ENCODE measurements around the gene SNRPN. TPM values are rescaled to one million over a fixed set of nuclear protein-coding genes. Genes with fewer than 3 reads are reported as not detected.
"Not testable (repeated sequence)": the region's sequence is repeated elsewhere in the genome, so short reads cannot be mapped to it uniquely, and the experiment has no call there.

Gene SNRPN
- total RNA-seq, 4 donors from 2014 or later, result 18.5 to 75.6 (median 39.6) TPM

GRCh38 chr15:24962880-24963279 lies 8.1 kb downstream of the SNRPN start:
- Histone ChIP-seq H3K27ac (no peak overlapping the region), H3K9me3 (peaks cover 0 to 15% of the 10 kb centered on the region in 2 donors), H3K4me3 (no peak overlapping the region), H3K27me3 (no peaks in the 10 kb centered on the region), H3K36me3 (peaks cover 0 to 36% (median 9%) of the 10 kb centered on the region in 4 donors), H3K4me1 (no peaks in the 10 kb centered on the region)
- in situ Hi-C loops (cut with MboI; ENCODE audit: low pct_ligation_motif_present in 1 of 4, low pct_unique_long_range_greater_than_20kb in 1 of 4, low sequenced_read_pairs in 3 of 4), result loop anchor here in 1 of 4 donors (25.0 kb wide), 2 partner anchors 99 to 474 kb away; partner anchors contain the start of gene UBE3A
- WGBS, 2 donors (ENCODE audit: low coverage in 1 of 2), result 99 to 100% methylated on average over 4 of the region's 4 CpGs
- TF ChIP-seq POLR2A (IDR thresholded peaks at IDR 0.05) (no peak), EP300 (IDR thresholded peaks at IDR 0.05; ENCODE audit: low read depth) (no peak), POLR2AphosphoS5 (IDR thresholded peaks at IDR 0.05) (no peak)
- no peak for DNase-seq
- intact Hi-C loops (cut with DNase I; ENCODE audit: low total_unique reads), result no loop called here

GRCh38 chr15:24966364-24967103 lies 11.7 kb downstream of the SNRPN start:
- no peaks in the 10 kb centered on the region for H3K27me3 ChIP-seq
- no peak for TF ChIP-seq CTCF (IDR thresholded peaks at IDR 0.05)
- TF ChIP-seq POLR2A (IDR thresholded peaks at IDR 0.05), result no peak
- TF ChIP-seq EP300 (IDR thresholded peaks at IDR 0.05; ENCODE audit: low read depth), result no peak
- TF ChIP-seq POLR2AphosphoS5 (IDR thresholded peaks at IDR 0.05), result no peak
- in situ Hi-C loops (cut with MboI; ENCODE audit: low pct_ligation_motif_present in 1 of 4, low pct_unique_long_range_greater_than_20kb in 1 of 4, low sequenced_read_pairs in 3 of 4), result loop anchor here in 1 of 4 donors (25.0 kb wide), 2 partner anchors 96 to 471 kb away; partner anchors contain the start of gene UBE3A
- no peak overlapping the region for H3K4me3 ChIP-seq
- H3K36me3 ChIP-seq, result peaks cover 0 to 59% (median 14%) of the 10 kb centered on the region in 4 donors
- 71 to 93% methylated on average over 2 to 4 of the region's 4 CpGs for WGBS, 2 donors (ENCODE audit: low coverage in 1 of 2)
- H3K9me3 ChIP-seq, result peaks cover 10 to 11% of the 10 kb centered on the region in 2 donors
- no peak for DNase-seq
- no peaks in the 10 kb centered on the region for H3K4me1 ChIP-seq
- intact Hi-C loops (cut with DNase I; ENCODE audit: low total_unique reads), result no loop called here
- H3K27ac ChIP-seq, result no peak overlapping the region

- WGBS, 2 donors (ENCODE audit: low coverage in 1 of 2), result 38 to 85% methylated on average over 1 to 3 of the region's 3 CpGs
- TF ChIP-seq CTCF (IDR thresholded peaks at IDR 0.05) (no peak), EP300 (IDR thresholded peaks at IDR 0.05; ENCODE audit: low read depth) (no peak), POLR2AphosphoS5 (IDR thresholded peaks at IDR 0.05) (no peak), POLR2A (IDR thresholded peaks at IDR 0.05) (no peak)
- in situ Hi-C loops (cut with MboI; ENCODE audit: low pct_ligation_motif_present in 1 of 4, low pct_unique_long_range_greater_than_20kb in 1 of 4, low sequenced_read_pairs in 3 of 4) (loop anchor here in 1 of 4 donors (25.0 kb wide), 2 partner anchors 91 to 466 kb away; partner anchors contain the start of gene UBE3A), intact Hi-C loops (cut with DNase I; ENCODE audit: low total_unique reads) (loop anchor here (10.0 kb wide), 1 partner anchor 54 kb away; no protein-coding TSS in a partner anchor)
- H3K4me3 ChIP-seq, result no peak overlapping the region
- H3K36me3 ChIP-seq, result peaks cover 0 to 49% (median 13%) of the 10 kb centered on the region in 4 donors
- no peaks in the 10 kb centered on the region for H3K4me1 ChIP-seq
- no peaks in the 10 kb centered on the region for H3K27me3 ChIP-seq
- no peak for DNase-seq
- H3K27ac ChIP-seq, result no peak overlapping the region
- H3K9me3 ChIP-seq, result peaks cover 11 to 26% of the 10 kb centered on the region in 2 donors
Measured at GRCh38 chr15:24971052-24971451, 16.3 kb downstream of the SNRPN start.

GRCh38 chr15:24971772-24972171 lies 17.0 kb downstream of the SNRPN start:
- DNase-seq, result no peak
- no peak overlapping the region for H3K4me3 ChIP-seq
- 87 to 95% methylated on average over 8 of the region's 8 CpGs for WGBS, 2 donors (ENCODE audit: low coverage in 1 of 2)
- no peak overlapping the region for H3K27ac ChIP-seq
- intact Hi-C loops (cut with DNase I; ENCODE audit: low total_unique reads), result loop anchor here (10.0 kb wide), 1 partner anchor 53 kb away; no protein-coding TSS in a partner anchor
- H3K4me1 ChIP-seq, result no peaks in the 10 kb centered on the region
- TF ChIP-seq CTCF (IDR thresholded peaks at IDR 0.05) (no peak), POLR2AphosphoS5 (IDR thresholded peaks at IDR 0.05) (no peak), EP300 (IDR thresholded peaks at IDR 0.05; ENCODE audit: low read depth) (no peak), POLR2A (IDR thresholded peaks at IDR 0.05) (no peak)
- peaks cover 11 to 26% of the 10 kb centered on the region in 2 donors for H3K9me3 ChIP-seq
- peaks cover 0 to 46% (median 13%) of the 10 kb centered on the region in 4 donors for H3K36me3 ChIP-seq
- in situ Hi-C loops (cut with MboI; ENCODE audit: low pct_ligation_motif_present in 1 of 4, low pct_unique_long_range_greater_than_20kb in 1 of 4, low sequenced_read_pairs in 3 of 4), result loop anchor here in 1 of 4 donors (25.0 kb wide), 2 partner anchors 91 to 466 kb away; partner anchors contain the start of gene UBE3A
- H3K27me3 ChIP-seq, result no peaks in the 10 kb centered on the region

DNA sequence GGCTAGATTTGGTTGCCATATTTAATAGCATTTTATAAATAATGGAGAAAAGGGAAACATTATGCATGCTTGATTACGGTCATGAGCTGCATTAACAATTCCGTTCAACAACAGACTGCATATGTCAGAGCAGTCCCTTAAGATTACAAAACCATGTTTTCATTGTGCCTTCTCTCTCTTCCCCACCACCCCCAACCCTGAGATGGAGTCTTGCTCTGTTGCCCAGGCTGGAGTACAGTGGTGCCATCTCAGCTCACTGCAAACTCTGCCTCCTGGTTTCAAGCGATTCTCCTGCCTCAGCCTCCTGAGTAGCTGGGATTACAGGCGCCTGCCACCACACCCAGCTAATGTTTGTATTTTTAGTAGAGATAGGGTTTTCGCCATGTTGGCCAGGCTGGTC lies 17.9 kb downstream of the SNRPN start:
- intact Hi-C loops (cut with DNase I; ENCODE audit: low total_unique reads), result loop anchor here (10.0 kb wide), 1 partner anchor 52 kb away; no protein-coding TSS in a partner anchor

More for the DNA sequence above, 17.9 kb downstream of the SNRPN start:
- not testable (repeated sequence) for DNase-seq, H3K27ac ChIP-seq, H3K4me1 ChIP-seq, H3K4me3 ChIP-seq, H3K27me3 ChIP-seq
- Histone ChIP-seq H3K9me3 (peaks cover 11 to 26% of the 10 kb centered on the region in 2 donors), H3K36me3 (peaks cover 0 to 49% (median 15%) of the 10 kb centered on the region in 4 donors)
- 89 to 98% methylated on average over 4 to 5 of the region's 5 CpGs for WGBS, 2 donors (ENCODE audit: low coverage in 1 of 2)
- in situ Hi-C loops (cut with MboI; ENCODE audit: low pct_ligation_motif_present in 1 of 4, low pct_unique_long_range_greater_than_20kb in 1 of 4, low sequenced_read_pairs in 3 of 4), result loop anchor here in 1 of 4 donors (25.0 kb wide), 2 partner anchors 90 to 465 kb away; partner anchors contain the start of gene UBE3A
